Neuron (in vitro differentiated cells): ENCODE results near the gene SLC26A6.

ENCODE experiments used
- H2AFZ ChIP-seq: one replicate; pipeline ENCODE4 v1.6.1; 2013; ENCODE audit warnings: low read depth, mild to moderate bottlenecking, inconsistent platforms, low read length, moderate library complexity
- H3K27me3 ChIP-seq: one replicate; pipeline ENCODE4 v1.6.1; 2013; ENCODE audit warnings: low read length; ENCODE audit not compliant: insufficient read depth
- H3K36me3 ChIP-seq: one replicate; pipeline ENCODE4 v1.6.1; 2013; ENCODE audit warnings: low read length; ENCODE audit not compliant: insufficient read depth
- H3K4me1 ChIP-seq: one replicate; pipeline ENCODE4 v1.6.1; 2013; ENCODE audit warnings: low read length; ENCODE audit not compliant: insufficient read depth
- H3K4me3 ChIP-seq: 2 replicates; pipeline ENCODE4 v1.5.1; 2013; ENCODE audit warnings: mild to moderate bottlenecking, low read length, moderate library complexity
- H3K9me3 ChIP-seq: one replicate; pipeline ENCODE4 v1.6.1; 2013; ENCODE audit warnings: low read length

Gene SLC26A6

DNA sequence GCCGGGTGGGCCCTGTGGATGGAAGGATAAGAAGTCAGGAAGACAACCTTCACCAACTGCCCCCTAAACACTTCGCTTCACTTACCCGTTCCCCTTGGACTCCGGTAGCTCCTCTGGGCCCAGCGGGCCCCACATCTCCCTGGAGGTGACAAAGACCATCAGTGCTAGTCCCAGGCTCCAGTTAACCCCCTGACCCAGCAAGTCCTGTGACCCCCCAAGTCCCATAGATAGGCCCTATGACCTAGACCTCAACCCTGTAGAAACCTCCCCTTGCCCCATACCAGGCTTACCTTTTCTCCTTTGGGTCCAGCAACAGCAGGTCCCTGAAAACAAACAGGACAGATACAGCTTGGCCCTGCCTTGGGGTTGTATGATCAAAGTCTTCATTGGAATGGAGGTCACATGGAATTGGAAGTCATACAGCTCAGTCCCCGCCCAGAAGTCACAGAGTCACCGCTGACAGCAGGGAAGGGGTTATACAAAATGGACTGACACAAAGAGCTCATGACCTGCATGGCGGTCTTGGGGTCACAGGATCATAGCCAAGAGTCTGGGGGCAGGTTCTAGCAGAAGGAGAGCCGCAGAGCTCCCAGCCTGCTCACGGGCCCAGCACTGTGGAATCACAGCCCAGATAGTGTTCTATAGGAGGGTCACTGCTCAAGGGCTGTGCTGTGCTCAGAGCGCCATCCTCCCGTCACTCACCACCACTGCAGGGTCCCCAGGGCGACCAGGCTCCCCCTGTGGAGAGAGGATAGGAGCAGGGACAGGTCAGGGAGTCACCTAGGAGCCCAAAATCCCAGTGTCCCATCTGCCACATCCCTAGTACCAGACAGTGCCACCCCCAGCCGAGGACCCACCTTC lies 53.4 kb downstream of the SLC26A6 start:
- Histone ChIP-seq H3K4me3 (no peak overlapping the region), H3K36me3 (peaks cover 6% of the 10 kb centered on the region)

GRCh38 chr3:48576647-48577046 lies 58.6 kb downstream of the SLC26A6 start:
- H3K9me3 ChIP-seq, result peaks cover 2% of the 10 kb centered on the region
- peaks cover 1% of the 10 kb centered on the region for H3K4me1 ChIP-seq
- no peak overlapping the region for H2AFZ ChIP-seq
- no peaks in the 10 kb centered on the region for H3K27me3 ChIP-seq
- H3K36me3 ChIP-seq, result peaks cover 6% of the 10 kb centered on the region
- H3K4me3 ChIP-seq, result no peak overlapping the region

More for the DNA sequence above, 53.4 kb downstream of the SLC26A6 start:
- Histone ChIP-seq H3K4me1 (peaks cover 9% of the 10 kb centered on the region), H3K9me3 (peaks cover 7% of the 10 kb centered on the region), H2AFZ (no peak overlapping the region), H3K27me3 (no peaks in the 10 kb centered on the region)
